HG02678 (cell line): ENCODE data around the gene TET1.
"Not testable (repeated sequence)": the region's sequence is repeated elsewhere in the genome, so short reads cannot be mapped to it uniquely, and the experiment has no call there.

Source experiments
- ATAC-seq: cut with Tn5 transposase; IDR thresholded peaks from one replicate; pipeline ENCODE4 v1.9.1; 2021; ENCODE audit warnings: mild to moderate bottlenecking, moderate library complexity; ENCODE audit not compliant: unreplicated experiment

Gene TET1

GRCh38 chr10:68606918-68607317 is 46.8 kb downstream of the TET1 start:
- no peak for ATAC-seq

GRCh38 chr10:68610023-68610422 is 49.9 kb downstream of the TET1 start:
- not testable (repeated sequence) for ATAC-seq

DNA sequence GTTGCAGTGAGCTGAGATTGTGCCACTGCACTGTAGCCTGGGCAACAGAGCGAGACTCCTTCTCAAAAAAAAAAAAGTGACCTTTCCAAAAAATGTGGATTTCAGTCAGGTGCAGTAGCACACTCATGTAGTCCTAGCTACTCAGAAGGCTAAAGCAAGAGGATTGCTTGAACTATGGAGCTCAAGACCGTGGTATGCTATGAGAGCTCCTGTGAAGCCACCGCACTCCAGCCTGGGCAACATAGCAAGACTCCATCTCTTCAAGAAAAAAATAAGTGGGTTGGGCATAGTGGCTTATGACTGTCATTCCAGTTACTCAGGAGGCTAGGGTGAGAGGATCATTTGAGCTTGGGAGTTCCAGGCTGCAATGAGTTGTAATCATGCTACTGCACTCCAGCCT is 51.1 kb downstream of the TET1 start:
- ATAC-seq = no peak

DNA sequence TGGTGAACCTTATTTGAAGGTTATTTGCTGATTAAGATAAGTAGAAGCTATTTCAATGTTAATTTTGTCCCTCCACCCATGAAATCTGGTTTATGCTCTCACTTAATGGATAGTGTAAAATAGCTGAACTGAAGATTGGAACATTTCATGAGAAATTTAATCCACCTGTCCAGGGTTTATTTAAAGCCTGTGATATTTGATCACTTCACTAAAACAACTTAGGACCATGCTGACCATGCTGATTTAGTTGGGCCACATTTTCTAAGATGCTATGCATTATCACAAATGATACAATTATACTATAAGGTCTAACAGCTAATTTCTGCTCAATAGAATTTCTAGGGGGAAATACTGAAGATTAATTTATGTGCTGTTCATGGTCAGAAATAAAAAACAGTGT is 53.8 kb downstream of the TET1 start:
- not testable (repeated sequence) for ATAC-seq

GRCh38 chr10:68617691-68618090 is 57.6 kb downstream of the TET1 start:
- not testable (repeated sequence) for ATAC-seq

DNA sequence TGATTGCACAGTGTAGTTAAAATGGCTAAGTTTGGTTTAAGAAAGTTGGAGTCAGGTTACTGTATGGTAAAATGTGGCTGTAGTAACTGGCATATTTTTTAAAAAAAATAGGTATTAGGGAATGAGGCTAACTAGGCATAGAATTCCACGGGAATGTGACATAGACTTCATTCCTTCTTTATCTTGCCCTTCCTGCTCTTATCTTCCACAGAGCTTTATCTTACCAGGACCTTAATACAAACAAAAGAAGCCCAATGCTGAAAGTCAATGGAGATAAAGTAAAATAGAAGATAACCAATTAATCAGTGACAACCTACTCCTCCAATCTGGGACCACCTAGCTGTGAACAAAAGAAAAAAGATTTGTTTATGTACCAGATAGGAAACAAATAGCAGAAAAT is 58.1 kb downstream of the TET1 start:
- ATAC-seq = no peak

DNA sequence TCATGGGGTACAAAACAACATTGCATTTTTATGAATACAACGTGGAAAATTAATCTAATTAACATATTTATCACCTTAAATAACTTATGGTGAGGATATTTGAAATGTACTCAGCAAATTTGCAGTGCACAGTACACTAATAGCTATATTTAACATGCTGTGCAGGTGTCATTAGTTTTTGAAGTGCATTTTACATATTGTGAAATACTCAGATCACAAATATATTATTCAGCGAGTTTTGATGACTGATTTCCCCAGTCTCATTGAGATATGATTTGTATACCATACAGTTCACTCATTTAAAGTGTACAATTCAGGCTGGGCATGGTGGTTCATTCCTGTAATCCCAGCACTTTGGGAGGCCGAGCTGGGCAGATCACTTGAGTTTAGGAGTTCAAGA is 59.5 kb downstream of the TET1 start:
- ATAC-seq = no peak

DNA sequence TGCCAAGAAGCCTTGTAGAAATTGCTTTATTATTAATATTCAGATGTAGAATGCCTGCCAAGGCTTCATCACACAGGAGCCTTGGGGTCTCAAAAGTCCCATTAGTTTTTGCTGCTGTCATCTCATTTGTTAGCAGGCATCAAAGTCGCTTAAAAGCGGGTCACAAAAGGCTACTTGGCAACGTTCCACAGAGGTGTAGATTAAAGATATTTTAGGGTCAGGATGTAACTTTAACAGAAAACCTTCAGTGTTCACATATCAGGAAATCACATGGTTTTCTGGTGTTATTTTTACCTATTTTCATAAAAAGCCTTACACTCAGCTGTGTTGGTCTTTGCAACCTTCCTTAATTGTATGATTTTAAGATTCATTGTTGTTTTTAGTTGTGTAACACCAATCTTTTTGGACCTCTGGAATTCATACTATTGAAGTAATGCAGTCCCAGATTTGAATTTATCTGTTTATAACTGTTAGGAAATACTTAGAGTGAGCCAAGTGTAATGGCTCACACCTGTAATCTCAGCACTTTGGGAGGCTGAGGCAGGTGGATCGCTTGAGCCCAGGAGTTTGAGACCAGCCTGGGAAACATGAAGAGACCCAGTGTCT is 65.3 kb downstream of the TET1 start:
- ATAC-seq = no peak

GRCh38 chr10:68628576-68629127 is 68.5 kb downstream of the TET1 start:
- no peak for ATAC-seq

DNA sequence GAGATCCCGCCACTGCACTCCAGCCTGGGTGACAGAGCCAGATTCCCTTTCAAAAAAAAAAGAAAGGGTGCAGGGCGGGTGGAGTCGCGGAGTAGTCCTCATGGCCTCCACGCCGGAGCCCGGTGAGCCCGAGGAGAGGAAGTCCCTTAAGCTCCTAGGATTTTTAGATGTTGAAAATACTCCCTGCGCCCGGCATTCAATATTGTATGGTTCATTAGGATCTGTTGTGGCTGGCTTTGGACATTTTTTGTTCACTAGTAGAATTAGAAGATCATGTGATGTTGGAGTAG is 72.1 kb downstream of the TET1 start:
- ATAC-seq = not testable (repeated sequence)

DNA sequence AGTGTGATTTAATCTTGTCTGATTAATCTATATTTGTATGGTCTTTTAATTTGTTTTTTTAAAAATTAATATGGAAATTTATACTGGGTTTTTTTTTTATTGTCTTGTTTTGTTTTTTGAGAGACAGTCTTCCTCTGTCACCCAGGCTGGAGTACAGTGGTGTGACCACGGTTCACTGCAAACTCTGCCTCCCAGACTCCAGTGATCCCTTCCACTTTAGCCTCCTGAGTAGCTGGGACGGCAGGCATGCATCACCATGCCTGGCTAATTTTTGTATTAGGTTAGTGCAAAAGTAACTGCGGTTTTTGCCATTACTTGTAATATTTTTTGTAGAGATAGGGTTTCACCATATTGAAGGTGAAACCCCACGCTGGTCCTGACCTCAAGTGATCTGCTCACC is 73.1 kb downstream of the TET1 start:
- ATAC-seq = no peak

DNA sequence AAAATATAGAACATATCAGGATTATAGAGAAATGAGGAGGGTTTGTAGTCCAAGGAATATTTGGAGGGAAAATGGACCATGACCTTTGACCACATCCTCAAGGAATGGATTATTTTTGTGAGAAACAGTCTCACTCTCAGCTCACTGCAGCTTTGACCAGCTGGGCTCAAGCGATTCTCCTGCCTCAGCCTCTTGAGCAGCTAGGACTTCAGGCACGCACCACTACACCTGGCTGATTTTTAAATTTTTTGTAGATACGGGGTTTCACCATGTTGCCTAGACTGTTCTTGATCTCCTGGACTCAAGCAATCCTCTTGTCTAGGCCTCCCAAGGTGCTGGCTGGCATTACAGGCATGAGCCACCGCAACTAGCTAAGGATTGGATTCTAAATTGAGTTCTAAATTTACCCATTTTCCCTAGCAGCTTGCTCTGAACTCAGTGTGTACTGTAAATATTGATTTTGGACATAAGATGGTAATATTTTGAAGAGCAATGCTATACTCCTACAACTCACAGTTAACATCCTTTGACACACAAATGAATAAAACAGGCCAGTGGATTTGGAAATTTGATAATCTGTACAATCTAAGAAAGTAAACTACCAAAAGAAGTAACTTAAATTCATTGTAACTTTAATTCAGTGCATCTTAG is 73.8 kb downstream of the TET1 start:
- ATAC-seq = no peak

DNA sequence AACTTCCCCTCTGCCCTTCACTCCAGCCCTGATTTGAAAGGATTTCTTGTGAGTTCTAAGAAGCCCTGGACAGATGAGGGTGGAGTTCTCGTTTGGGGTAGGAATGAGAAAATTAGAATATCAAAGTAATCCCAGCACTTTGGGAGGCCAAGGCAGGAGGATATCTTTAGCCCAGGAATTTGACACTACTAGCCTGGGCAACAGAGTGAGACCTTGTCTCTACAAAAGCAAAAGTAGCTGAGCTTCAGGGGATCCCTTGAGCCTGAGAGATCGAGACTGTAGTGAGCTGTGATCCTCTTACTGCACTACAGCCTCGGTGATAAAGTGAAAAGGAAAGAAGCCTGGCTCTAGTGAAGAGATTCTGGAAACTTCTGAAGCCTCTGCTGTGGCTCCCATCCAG is 76.2 kb downstream of the TET1 start:
- ATAC-seq = no peak

DNA sequence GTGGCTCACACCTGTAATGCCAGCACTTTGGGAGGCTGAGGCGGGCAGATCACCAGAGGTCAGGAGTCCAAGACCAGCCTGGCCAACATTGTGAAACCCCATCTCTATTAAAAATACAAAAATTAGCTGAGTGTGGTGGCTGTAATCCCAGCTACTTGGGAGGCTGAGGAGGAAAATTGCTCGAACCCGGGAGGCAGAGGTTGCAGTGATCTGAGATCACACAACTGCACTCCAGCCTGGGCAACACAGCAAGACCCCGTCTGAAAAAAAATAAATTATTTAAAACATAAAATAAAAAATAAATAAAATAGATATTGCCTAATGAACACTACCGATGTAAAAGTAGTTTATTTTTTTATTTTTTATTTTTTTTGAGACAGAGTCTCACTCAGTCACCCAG is 83.4 kb downstream of the TET1 start:
- not testable (repeated sequence) for ATAC-seq

GRCh38 chr10:68647672-68648341 is 87.7 kb downstream of the TET1 start:
- no peak for ATAC-seq

DNA sequence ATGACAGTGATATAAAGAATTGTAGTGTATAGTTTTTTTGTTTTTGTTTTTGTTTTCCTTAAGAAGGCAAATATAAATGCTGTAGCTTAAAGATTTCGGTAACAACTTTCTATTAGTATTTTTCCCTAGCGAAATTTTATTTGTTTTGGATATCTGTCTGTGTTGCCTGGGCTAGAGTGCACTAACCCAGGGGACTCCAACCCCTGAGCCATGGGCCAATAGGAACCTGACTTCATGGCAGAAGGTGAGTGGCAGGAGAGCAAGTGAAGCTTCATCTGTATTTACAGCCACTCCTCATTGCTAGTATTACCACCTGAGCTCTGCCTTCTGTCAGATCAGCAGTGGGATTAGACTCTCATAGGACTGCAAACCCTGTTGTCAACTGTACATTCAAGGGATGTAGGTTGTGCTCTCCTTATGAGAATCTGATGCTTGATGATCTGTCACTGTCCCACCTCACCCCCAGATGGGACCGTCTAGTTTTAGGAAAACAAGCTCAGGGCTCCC is 95.5 kb downstream of the TET1 start:
- ATAC-seq = no peak

DNA sequence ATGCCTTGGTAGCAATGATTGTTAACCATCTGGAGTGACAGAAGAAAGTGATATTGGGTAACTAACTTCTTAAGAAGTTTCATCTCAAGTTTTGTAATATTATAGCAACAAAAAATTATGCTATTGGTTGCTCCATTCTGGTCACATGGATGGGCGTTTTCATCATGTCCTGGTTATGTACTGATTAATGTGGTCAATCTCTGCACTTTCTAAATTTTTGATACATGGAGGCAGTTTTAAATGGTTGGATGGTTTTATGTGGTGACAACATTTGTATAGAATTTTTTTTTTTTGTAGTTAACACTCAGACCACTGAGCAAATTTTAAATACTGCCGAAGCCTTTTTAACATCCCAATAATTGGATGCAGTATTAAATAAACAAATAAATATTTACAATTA is 105.7 kb downstream of the TET1 start:
- ATAC-seq = no peak

- ATAC-seq = no peak
These were observed 106.2 kb downstream of the TET1 start for GRCh38 chr10:68666280-68666760.

- no peak for ATAC-seq
These were observed 108.1 kb downstream of the TET1 start for GRCh38 chr10:68668231-68668630.

- no peak for ATAC-seq
These were observed 108.8 kb downstream of the TET1 start for GRCh38 chr10:68668972-68669371.

DNA sequence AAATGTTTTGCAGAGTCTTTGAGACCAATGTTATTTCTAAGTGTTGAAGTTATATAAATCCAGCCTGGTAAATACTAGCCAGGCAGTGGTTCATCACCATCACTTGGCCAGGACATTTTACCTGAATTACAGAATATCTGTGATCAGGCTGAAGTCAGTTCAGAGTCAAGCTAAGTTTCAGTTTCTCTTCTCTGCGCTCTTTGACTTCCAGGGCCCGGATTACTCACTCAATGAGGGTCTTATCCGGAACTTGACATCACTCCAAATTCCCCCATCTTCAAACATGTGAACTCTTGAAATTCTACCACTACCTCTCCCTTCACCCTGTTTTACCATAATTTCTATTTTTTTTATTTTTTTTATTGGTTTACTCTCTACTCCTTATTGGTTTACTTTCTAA is 124.3 kb downstream of the TET1 start:
- no peak for ATAC-seq

DNA sequence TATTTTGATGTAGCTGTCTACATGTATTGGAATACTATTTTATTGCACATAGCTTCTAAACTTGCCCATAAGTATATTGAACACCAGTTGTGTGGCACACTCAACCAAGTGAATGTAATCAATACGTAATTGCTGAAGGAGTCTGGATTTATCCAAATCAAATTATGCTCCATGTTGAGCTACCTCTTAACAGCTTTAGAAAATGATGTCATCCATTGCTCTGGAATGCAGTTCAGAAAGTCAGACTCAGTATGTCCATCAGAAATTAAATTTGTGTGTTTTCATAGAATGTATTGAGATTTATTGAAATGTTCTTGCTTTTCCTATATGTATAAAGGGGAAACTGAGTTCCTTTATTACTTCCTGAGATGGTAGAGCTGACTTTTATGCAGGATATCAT is 135.9 kb downstream of the TET1 start:
- ATAC-seq = no peak
